SIG-M5 treated with dmso at 0.1 percent for 504 hours (cell line): ENCODE measurements around the gene NTNG2.
A peak's percentile ranks its signal among the peaks of the same experiment; 100 is the strongest.

ENCODE experiments used
- DNase-seq: peaks from one replicate; lab custom pipeline; 2025; ENCODE audit not compliant: unreplicated experiment; lab: John Stamatoyannopoulos, UW

The NTNG2 gene

DNA sequence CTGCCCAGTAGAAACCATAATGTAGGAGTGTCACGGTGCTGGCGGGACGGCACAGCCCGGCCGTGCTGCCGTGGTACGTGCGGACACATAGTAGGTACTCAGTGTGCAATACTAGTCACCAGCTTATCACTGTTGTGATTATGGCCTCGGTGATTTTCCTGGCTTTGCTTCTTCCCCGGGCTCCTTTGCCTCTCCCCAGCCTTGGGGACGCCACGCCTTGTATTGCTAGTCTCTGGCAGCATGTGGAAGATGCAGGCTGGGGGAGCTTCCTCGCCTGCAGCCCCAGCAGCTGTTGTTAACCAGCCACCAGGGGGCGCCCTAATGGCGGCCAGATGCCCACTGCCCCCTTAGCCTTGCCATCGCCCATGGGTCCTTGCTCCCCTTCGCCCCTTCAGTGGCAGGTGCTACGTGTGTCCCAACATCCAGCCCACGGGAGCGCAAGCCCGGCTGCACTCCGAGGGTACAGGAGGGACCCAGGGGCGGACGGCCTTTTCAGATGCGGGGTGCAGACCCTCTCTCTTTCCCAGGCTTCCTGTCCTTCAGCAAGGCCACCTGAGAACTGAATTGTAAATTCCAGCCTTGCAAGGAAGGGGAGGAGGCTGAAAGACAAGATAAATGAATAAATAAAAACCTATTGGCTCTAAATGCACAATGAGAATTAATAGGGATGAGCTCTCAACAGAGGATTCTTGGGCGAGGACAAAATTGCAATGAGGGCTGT, 8.0 kb downstream of the NTNG2 start:
- peak; percentile 48 for DNase-seq

DNA sequence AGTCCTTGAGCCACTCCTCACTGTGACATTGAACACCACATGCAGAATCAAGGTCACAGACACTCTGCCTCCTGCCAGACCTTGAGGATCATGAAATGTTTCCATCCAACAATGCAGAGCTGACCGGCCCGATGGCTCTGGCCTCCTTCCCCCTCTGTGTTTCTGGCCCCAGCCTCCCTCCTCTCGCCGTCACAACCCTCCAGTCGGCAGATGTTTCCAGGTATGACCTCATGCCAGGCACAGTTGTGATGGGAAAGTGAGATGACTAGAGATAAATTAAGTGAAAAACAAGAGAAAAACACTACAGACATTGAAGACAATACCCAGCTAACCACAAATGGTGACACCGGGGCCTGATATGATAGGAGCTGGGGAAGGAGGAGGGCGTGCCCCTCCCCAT, 9.8 kb downstream of the NTNG2 start:
- no peak for DNase-seq

DNA sequence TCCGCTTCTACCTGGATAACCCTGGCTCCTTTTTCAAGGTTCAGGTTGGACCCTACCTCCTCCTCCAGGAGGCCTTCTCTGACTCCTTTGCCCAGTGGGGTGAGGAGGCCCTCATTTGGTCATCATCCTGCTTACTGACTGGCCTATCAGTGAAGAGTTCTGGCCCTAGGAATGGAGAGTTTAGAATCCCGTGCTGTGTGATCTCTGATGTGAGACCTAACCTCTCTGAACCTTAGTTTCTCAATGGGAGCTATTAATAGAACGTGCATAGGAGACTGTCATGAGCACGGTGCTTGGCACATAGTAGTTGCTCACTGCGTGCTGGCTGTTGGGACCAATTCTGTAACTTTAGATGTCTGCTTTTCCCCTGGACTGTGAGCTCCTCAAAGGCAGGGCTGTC, 10.3 kb downstream of the NTNG2 start:
- no peak for DNase-seq

DNA sequence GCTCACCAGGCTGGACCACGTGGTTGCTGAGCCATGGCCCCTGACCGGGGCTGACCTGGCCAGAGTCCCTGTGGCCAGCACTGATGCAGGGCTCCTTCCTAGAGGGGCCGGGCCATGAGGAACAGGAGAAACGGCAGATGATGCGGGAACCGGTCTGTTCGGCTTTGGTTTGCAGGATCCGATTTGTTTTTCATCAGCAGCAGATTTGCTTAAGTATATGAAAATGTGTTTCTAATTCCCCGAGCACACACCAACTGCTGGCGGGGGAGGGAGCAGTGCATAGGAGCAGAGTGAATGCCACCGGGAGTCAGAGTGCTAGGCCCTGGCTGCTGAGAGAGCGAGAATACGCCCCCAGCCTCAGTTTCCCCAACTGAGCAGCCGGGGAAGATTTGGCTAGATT, 13.6 kb downstream of the NTNG2 start:
- DNase-seq: no peak

DNA sequence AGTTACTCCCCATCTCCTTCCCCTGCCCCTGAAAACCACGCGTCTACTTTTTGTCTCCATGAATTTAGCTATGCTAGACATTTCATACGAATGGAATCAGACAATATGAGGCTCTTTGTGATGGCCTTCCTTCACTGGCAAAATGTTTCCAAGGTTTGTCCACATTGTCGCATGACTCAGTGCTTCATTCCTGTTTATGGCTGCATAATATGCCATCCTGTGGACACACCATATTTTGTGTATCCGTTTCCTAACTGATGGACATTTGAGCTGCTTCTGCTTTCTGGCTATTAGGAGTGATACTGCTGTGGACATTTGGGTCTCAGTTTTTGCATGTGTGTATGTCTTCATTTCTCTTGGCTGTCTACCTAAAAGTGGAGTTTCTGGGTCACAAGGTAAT, 14.5 kb downstream of the NTNG2 start:
- DNase-seq: no peak

DNA sequence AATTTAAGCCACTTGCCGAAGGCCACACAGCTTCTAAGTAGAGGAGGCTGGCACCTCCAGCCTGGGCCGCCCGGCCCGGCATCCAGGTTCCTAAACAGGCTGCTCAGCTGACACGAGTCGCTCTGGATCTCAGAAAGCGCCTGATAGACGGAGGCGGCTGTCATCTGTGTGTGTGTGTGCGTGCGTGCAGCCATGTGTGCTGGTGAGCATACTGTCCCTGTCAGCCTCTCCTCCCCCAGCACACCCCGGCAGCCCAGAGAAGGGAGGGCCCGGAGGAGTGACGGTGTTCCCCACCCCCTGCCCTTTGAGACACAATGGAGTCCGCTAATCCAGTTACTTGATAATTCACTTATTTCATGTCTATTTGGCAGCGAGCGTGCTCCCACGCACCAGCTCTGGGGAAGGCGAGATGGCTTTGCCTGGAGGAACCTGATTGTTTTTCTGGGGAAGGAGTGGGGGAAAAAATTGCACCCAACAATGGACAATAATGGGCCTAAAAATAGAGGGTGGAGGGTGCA, 20.0 kb downstream of the NTNG2 start:
- DNase-seq: no peak

DNA sequence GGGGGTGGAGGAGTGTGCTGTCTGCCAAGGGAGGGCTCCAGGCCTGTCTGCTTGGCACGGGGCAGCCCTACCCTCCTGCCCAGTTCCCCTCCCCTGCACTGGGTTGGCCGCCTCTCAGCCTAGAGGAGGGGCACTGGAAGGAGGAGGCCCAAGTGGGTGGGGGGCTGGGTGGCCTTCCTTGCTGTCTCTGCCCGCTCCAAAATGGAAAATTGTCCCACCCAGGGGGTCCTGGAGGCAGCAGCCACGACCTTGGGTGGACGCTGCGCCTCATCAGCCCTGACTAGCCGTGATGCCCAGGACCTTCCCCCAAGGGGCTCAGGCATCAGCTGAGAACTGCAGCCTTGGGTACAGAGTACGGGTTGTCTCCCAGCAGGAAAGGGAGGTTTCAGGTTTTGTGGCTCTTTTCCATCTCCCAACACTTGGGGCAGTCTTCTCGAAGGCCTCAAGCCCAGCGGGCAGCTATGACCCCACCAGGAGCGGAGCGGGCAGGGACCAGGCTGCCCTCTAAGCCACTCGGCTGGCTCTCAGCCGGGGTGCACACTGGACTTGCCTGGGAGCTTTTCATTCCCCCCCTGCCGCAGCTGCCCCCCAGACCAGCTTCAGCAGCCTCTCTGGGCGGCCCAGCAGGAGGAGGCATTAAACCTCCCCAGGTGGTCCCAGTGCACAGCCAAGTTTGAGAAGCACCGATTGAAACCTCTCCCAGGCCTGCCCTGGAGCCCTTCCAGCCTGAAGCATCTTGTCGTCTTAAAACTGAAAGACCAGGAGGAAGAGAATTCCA, 20.6 kb downstream of the NTNG2 start:
- no peak for DNase-seq

DNA sequence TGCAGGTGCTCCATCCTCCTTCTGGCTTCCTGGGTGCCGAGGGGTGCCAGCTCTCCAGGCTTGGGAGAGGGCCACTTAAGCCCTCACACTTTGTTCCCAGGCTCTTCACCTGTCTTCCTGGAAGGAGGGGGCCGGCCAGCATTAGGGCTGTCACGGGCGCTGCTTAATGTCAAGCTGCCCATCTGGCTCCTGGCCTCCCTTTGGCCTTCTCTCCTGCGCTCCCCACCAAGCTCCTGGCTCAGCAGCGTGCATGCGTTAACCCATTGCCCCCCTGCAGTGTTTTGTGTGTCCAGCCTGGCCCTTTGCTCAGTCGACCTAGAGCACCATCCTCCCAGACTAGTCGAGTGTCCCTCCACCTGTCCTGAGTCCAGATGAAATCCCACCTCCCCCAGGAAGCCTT, 21.3 kb downstream of the NTNG2 start:
- DNase-seq: no peak

DNA sequence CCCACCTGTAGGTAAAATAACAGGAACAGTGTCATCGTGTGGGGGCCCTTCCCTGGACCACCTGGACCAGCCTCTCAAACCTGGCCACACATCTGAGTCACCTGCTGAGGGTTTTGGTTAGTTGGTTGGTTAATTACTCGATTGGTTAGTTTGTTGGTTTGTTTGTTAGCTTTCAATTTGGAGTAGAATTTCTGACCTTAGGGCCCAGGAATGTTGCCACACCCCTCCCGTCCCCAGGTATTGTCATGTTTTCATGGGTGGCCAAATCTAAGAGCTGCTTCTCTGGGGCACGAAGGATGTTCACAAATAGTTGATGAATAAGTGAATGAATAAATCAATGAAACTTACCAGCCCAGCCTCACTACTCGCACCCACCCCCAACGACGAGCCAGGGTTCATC, 21.9 kb downstream of the NTNG2 start:
- no peak for DNase-seq

DNA sequence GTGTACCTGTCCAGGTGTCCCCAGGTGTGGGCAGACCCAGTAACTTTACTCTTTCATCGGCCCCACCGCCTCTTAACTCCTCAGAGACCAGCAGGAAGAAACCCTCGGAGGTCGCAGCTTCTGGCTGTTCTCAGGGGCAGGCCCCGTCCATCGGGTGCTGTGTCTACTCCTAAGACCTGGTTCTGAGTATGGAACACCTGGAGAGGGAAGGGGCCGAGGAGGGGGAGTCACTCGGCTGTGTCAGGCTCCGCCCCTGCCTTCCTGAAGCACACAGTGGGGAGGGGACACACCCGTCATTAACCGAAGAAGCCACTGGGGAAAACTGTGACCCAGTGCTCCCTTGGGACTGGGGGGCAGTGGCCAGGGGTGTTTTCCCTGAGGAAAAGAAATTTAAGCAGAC, 22.3 kb downstream of the NTNG2 start:
- no peak for DNase-seq

DNA sequence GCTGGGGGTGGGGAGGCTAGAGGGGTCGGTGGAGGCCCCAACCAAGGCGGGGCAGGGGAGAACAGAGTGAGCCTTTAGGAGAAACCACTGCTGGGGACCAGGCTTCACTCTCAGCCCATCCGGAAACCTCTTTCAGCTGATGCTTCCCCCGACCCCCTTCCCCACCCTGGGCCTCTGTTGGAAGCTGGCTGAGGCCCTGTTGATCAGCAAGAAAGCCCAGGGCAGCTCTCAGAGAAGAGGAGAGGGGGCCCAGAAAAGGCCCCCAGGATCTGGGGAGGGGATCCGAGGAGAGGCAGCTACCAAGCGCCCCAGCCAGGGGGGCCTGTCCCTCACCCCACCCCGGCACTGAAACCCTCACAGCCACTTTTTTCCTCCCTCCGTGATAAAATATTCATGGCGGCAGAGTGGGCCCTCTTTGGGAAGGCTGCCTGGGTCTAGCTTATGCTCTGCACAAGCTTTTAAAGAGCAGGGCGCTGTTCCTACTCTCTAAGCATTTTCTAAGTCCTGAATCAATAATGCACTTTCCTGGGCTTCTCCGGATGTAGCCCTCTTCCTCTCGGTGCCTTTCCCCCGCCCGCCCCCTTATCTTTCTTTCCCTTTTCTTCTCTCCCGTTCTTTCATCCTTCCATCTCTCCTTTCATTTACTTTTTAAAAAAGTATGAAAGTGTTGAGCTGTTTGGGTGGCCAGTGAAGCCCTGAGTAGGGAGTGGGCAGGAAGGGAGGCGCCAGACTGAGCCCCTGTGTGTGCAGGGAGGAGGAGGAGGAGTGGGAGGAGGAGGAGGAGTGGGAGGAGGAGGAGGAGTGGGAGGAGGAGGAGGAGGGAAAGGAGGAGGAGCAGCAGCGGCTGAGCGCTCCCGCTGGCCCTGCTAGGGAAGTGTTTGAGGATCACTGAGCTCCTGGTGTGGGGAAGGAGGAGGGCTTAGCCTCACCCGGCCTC, 23.5 kb downstream of the NTNG2 start:
- no peak for DNase-seq

DNA sequence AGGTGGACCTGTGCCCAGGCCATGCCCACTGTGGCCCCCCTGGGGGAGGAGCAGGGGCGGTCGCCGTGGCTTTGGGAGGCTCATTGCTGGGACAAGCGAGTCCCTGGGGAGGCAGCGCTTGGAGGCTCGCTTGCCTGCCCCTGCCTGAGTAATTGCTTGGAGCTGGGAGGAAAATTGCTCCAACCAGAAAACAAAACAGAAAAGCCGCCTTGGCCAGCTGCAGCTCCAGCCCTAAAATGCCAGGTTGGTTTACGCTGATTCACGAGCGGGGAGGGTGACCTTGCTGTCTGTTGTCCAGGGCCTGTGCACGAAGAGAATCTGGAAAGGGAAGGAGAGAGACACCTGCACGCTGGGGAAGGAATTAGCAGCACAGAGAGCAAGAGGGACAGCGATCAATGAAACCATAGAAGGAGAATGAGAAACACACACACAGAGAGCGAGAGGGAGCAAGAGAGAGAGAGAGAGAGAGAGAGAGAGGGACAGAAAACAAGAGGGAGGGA, 25.3 kb downstream of the NTNG2 start:
- no peak for DNase-seq

DNA sequence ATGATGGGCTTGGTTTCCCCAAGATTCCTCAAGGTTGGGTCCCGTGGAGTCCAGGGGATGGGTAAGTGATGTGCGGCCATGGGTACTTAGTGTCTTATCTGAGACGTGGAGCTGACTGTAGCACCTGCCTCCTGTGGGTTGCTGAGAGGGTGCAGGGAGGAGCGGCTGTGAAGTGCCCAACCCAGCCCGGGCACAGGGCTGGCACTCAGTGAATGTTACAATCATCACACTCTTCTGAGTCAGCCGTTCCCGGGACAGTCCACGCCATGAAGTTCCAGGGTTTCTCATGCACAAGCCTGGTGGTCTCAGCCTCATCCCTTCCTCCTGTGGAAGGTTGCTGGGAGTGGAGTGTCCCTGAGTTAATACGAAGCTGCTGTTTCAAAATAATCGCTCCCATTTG, 29.1 kb downstream of the NTNG2 start:
- DNase-seq: no peak

DNA sequence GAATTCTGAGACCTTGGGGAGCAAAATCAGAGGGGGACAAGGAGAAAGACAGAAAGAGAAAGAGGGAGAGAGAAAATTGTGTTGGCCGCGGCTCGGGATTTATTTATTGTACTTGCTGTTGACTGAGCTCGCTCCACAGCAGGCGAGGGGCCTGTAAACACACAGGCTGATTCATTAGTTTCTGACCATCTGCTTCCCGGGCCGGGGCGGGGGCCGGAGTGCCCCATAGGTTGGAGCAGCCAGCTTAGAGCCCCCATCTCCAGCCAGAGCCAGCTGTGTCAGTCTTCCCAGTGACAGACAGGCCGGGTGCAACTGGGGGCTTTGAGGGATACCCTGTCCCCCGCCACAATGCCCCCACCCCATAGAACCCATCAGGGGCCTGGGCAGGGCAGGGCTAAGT, 30.9 kb downstream of the NTNG2 start:
- no peak for DNase-seq

DNA sequence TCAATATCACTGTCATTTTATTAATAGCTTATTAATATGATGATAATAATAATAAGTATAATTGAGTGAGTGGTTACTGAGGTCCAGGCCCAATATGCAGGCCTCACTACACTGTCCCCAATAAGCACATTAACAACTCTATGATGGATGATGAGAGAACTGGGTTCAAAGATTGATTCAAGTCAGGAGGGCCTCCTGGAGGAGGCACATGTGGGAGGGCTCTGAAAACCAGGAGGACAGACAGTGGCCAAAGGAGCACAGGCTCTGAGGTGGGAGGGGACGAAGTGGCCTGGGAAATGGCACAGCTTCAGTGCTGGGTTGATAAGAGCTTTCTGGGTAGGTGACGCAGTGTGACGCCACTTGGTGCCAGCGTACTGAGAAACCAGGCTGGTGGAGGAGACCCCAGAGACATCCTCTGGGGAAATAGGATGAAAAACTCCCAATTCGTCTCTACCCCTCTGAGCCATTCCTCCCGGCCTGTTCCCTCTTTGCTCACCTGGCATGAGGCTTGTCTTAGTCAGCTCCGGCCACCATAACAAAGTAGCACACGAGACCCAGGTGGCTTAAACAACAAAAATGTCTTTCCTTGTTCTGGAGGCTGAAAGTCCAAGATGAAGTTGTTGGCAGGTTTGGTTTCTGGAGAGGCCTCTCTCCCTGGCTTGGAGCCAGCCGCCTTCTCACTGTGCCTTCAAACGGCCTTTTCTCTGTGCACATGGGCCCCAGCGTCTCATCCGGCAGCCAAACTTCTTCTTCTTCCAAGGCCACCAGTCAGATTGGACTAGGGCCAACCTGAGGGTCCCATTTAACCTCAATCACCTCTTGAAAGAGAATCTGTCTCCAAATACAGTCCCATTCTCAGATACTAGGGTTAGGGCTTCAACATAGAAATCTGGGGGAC, 31.6 kb downstream of the NTNG2 start:
- DNase-seq: no peak

DNA sequence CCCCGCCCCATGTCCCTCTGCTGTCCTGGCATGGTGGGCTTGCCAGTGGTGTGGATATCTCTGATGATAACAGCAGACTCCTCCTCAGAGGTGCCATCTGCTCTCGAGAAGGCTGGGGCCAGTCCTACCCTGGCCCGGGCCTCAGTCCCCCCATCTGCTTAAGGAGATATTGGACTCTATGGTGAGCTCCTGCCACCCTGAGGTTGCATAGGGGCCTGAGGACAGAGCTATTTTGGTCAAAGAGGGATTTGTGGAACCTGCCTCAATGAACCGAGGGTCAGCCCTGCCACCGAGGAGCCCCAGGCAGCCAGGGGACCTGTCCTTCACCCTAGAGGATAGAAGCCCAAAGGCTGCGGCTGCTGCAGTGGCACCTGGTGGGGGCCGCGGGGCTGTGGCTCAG, 32.6 kb downstream of the NTNG2 start:
- DNase-seq: no peak

DNA sequence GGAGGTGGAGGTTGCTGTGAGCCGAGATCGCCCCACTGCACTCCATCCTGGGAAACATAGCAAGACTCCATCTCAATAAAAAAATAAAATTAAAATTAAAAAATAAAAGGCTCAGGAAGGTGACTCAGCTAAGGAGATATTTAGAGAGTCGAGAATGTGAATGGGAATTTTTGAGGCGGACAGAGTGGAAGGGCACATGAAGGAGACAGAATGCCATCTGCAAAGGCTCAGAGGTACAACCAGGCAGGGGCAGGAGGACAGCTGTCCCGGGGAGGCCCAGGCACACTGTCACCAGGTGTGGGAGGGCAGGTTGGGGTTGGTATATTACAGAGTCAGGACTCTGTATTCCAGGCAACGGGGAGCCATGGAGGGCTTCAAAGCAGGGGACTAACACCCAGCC, 35.5 kb downstream of the NTNG2 start:
- DNase-seq: no peak

DNA sequence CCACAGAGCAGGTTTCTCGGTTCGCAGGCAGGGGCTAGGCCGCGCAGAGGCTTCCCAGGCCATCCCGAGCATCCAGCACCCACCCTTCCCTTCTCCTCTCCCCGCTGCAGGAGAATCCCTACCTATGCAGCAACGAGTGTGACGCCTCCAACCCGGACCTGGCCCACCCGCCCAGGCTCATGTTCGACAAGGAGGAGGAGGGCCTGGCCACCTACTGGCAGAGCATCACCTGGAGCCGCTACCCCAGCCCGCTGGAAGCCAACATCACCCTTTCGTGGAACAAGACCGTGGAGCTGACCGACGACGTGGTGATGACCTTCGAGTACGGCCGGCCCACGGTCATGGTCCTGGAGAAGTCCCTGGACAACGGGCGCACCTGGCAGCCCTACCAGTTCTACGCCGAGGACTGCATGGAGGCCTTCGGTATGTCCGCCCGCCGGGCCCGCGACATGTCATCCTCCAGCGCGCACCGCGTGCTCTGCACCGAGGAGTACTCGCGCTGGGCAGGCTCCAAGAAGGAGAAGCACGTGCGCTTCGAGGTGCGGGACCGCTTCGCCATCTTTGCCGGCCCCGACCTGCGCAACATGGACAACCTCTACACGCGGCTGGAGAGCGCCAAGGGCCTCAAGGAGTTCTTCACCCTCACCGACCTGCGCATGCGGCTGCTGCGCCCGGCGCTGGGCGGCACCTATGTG, 36.1 kb downstream of the NTNG2 start:
- DNase-seq: no peak

DNA sequence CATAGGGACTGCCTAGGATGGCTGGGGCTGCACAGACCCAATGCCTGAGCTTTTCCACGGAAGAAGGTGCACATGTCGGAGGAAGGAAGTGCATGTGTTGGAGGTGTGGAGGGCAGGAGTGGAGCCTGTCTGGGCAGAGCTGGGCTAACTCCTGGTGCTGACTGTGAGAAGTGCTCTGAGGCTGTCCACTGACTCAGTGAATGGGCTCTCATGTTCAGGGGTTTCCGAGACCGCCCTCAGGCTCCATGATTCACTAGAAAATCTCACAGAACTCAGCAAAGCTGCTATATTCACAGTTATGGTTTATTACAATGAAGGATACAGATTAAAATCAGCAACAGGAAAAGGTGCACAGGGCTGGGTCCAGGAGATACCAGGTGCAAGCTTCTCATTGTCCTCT, 37.2 kb downstream of the NTNG2 start:
- DNase-seq: no peak

DNA sequence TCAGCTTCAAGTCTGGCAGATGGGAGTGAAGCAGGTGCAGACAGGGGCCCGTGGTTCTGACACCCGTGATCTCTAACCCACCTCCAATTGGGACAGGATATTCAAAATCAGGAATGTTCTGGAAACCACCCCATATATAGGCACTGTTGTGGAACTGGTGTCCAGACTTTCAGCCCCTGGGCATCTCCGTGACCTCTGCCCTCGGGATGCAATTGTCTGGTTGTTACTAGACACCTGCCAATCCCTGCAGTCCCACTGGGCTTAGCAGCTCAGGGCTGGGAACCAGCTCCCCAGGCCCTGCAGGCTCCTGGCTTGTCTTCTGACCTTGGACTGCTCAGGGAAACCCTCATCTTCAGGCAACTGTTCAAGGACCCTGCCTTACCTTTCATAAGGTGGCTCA, 38.8 kb downstream of the NTNG2 start:
- DNase-seq: no peak
